ENCODE data around the gene MMAB.

- TF ChIP-seq MAFK (IDR thresholded peaks at IDR 0.05; ENCODE audit: partially characterized antibody), result no peak
- no peak for TF ChIP-seq POLR2A (IDR thresholded peaks at IDR 0.05; ENCODE audit: low read length)
- TF ChIP-seq, protein P1, sequence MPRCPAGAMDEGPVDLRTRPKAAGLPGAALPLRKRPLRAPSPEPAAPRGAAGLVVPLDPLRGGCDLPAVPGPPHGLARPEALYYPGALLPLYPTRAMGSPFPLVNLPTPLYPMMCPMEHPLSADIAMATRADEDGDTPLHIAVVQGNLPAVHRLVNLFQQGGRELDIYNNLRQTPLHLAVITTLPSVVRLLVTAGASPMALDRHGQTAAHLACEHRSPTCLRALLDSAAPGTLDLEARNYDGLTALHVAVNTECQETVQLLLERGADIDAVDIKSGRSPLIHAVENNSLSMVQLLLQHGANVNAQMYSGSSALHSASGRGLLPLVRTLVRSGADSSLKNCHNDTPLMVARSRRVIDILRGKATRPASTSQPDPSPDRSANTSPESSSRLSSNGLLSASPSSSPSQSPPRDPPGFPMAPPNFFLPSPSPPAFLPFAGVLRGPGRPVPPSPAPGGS (IDR thresholded peaks at IDR 0.05), result no peak
- TF ChIP-seq, protein P2, sequence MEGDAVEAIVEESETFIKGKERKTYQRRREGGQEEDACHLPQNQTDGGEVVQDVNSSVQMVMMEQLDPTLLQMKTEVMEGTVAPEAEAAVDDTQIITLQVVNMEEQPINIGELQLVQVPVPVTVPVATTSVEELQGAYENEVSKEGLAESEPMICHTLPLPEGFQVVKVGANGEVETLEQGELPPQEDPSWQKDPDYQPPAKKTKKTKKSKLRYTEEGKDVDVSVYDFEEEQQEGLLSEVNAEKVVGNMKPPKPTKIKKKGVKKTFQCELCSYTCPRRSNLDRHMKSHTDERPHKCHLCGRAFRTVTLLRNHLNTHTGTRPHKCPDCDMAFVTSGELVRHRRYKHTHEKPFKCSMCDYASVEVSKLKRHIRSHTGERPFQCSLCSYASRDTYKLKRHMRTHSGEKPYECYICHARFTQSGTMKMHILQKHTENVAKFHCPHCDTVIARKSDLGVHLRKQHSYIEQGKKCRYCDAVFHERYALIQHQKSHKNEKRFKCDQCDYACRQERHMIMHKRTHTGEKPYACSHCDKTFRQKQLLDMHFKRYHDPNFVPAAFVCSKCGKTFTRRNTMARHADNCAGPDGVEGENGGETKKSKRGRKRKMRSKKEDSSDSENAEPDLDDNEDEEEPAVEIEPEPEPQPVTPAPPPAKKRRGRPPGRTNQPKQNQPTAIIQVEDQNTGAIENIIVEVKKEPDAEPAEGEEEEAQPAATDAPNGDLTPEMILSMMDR (IDR thresholded peaks at IDR 0.05), result no peak
- TF ChIP-seq EP300 (IDR thresholded peaks at IDR 0.05), result no peak
- TF ChIP-seq JUN (IDR thresholded peaks at IDR 0.05), result no peak
- no peak for TF ChIP-seq ZNF302 (CRISPR knock-in tag; IDR thresholded peaks at IDR 0.05)
- TF ChIP-seq CEBPB (IDR thresholded peaks at IDR 0.05), result no peak
These were observed 30.9 kb upstream of the MMAB start for GRCh38 chr12:109604132-109604585.
